ENCODE results near the gene ALMS1.
"Not testable (repeated sequence)": the region's sequence is repeated elsewhere in the genome, so short reads cannot be mapped to it uniquely, and the experiment has no call there.

ALMS1 gene

GRCh38 chr2:73640946-73641766, 255.5 kb downstream of the ALMS1 start:
- peaks cover 0 to 3% of the 10 kb centered on the region in 2 donors for H3K27me3 ChIP-seq (ENCODE audit: control insufficient read depth in 1 of 2, insufficient read depth in 2 of 2, low read length in 2 of 2)
- H3K36me3 ChIP-seq (ENCODE audit: control insufficient read depth in 2 of 2, insufficient read depth in 2 of 2, low read length in 2 of 2), result no peaks in the 10 kb centered on the region
- H3K27ac ChIP-seq (ENCODE audit: low read length), result no peak overlapping the region
- H3K9me3 ChIP-seq (ENCODE audit: control insufficient read depth in 2 of 2, low read length in 2 of 2), result no peaks in the 10 kb centered on the region
- no peak overlapping the region for H3K4me3 ChIP-seq (ENCODE audit: low read length in 2 of 2)
- H3K4me1 ChIP-seq (ENCODE audit: control insufficient read depth, insufficient read depth, low read length), result peaks cover 2% of the 10 kb centered on the region
- no peak overlapping the region for H3K9ac ChIP-seq (ENCODE audit: low read length in 2 of 2)

- H3K36me3 ChIP-seq (ENCODE audit: control insufficient read depth in 2 of 2, insufficient read depth in 2 of 2, low read length in 2 of 2), result no peaks in the 10 kb centered on the region
- H3K4me3 ChIP-seq (ENCODE audit: low read length in 2 of 2), result no peak overlapping the region
- H3K4me1 ChIP-seq (ENCODE audit: control insufficient read depth, insufficient read depth, low read length), result peaks cover 2% of the 10 kb centered on the region
- no peak overlapping the region for H3K27ac ChIP-seq (ENCODE audit: low read length)
- no peak overlapping the region for H3K9ac ChIP-seq (ENCODE audit: low read length in 2 of 2)
- H3K9me3 ChIP-seq (ENCODE audit: control insufficient read depth in 2 of 2, low read length in 2 of 2), result no peaks in the 10 kb centered on the region
- peaks cover 0 to 3% of the 10 kb centered on the region in 2 donors for H3K27me3 ChIP-seq (ENCODE audit: control insufficient read depth in 1 of 2, insufficient read depth in 2 of 2, low read length in 2 of 2)
Measured at GRCh38 chr2:73641767-73642062, 256.1 kb downstream of the ALMS1 start.

DNA sequence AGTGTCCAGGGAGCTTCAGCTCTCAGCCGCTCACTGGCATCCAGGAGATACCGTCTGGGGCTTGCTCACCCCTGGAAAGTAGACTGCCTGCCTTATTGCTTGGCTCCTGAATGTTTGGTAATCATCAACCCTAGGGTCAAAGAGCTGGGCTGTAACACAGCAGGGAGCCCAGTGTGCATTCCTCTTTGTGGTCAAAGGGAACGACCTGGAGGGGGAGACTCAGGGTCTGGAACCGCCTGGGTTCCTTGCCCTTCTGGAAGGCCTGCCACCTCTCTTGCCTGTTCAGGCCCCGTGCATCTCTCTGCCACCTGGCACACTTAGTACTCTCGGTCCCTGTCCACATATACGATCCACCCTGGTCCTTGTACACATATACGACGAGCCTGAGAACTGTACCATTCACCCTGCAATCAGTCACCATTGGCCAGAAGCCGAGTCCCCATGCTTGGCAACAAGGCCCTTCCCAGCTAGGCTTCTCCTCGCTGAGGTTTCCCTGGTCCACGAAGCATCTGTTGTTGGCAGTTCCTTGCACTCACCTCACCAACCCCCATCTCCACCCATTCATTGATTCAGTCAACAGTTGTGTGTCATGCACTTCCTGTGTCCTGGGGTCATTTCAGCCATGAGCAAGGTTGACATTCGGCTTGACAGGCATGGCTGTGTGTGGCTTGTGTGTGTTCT, 256.8 kb downstream of the ALMS1 start, which contains the start of gene NAT8:
Gene NAT8, minus strand, starts transcription at position 85 of the 681 bp plus-strand sequence. CDS start 794 bp downstream, outside the sequence.
- H3K36me3 ChIP-seq (ENCODE audit: control insufficient read depth in 2 of 2, insufficient read depth in 2 of 2, low read length in 2 of 2), result no peaks in the 10 kb centered on the region
- H3K27me3 ChIP-seq (ENCODE audit: control insufficient read depth in 1 of 2, insufficient read depth in 2 of 2, low read length in 2 of 2), result peaks cover 0 to 3% of the 10 kb centered on the region in 2 donors
- H3K4me1 ChIP-seq (ENCODE audit: control insufficient read depth, insufficient read depth, low read length), result peaks cover 2% of the 10 kb centered on the region
- H3K9ac ChIP-seq (ENCODE audit: low read length in 2 of 2), result no peak within 1 kb of the TSS
- no peak within 1 kb of the TSS for H3K4me3 ChIP-seq (ENCODE audit: low read length in 2 of 2)
- H3K9me3 ChIP-seq (ENCODE audit: control insufficient read depth in 2 of 2, low read length in 2 of 2), result no peaks in the 10 kb centered on the region
- H3K27ac ChIP-seq (ENCODE audit: low read length), result no peak within 1 kb of the TSS

GRCh38 chr2:73647690-73648089, 262.1 kb downstream of the ALMS1 start:
- H3K9me3 ChIP-seq (ENCODE audit: control insufficient read depth in 2 of 2, low read length in 2 of 2); H3K36me3 ChIP-seq (ENCODE audit: control insufficient read depth in 2 of 2, insufficient read depth in 2 of 2, low read length in 2 of 2); H3K27me3 ChIP-seq (ENCODE audit: control insufficient read depth in 1 of 2, insufficient read depth in 2 of 2, low read length in 2 of 2); H3K9ac ChIP-seq (ENCODE audit: low read length in 2 of 2); H3K27ac ChIP-seq (ENCODE audit: low read length); H3K4me1 ChIP-seq (ENCODE audit: control insufficient read depth, insufficient read depth, low read length); H3K4me3 ChIP-seq (ENCODE audit: low read length in 2 of 2): not testable (repeated sequence)

- Histone ChIP-seq H3K9ac (ENCODE audit: low read length in 2 of 2) (no peak overlapping the region), H3K9me3 (ENCODE audit: control insufficient read depth in 2 of 2, low read length in 2 of 2) (no peaks in the 10 kb centered on the region), H3K4me3 (ENCODE audit: low read length in 2 of 2) (no peak overlapping the region), H3K27ac (ENCODE audit: low read length) (no peak overlapping the region), H3K4me1 (ENCODE audit: control insufficient read depth, insufficient read depth, low read length) (no peaks in the 10 kb centered on the region), H3K27me3 (ENCODE audit: control insufficient read depth in 1 of 2, insufficient read depth in 2 of 2, low read length in 2 of 2) (no peaks in the 10 kb centered on the region), H3K36me3 (ENCODE audit: control insufficient read depth in 2 of 2, insufficient read depth in 2 of 2, low read length in 2 of 2) (no peaks in the 10 kb centered on the region)
Measured at GRCh38 chr2:73651591-73652230, 266.1 kb downstream of the ALMS1 start.

DNA sequence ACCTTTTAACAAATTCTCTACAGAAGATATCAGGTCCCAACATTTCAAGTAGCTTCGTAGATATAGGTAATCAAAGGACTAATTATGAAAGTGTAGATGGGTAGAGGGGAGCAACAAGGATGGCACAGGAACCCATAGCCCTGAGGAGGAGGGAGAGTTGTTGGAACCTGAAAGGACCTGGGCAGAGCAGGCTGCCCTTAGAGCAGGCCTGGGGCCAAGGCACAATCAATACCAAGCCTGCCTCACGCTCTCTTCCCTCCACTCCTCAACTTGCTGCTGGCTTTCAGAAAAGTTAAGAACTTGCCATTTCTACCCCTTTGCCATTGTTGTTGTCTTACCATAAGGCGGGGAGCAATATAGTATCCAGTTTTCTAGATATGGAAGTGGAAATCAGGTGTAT, 266.7 kb downstream of the ALMS1 start:
- Histone ChIP-seq H3K9me3 (ENCODE audit: control insufficient read depth in 2 of 2, low read length in 2 of 2) (no peaks in the 10 kb centered on the region), H3K4me3 (ENCODE audit: low read length in 2 of 2) (no peak overlapping the region), H3K27me3 (ENCODE audit: control insufficient read depth in 1 of 2, insufficient read depth in 2 of 2, low read length in 2 of 2) (no peaks in the 10 kb centered on the region), H3K36me3 (ENCODE audit: control insufficient read depth in 2 of 2, insufficient read depth in 2 of 2, low read length in 2 of 2) (no peaks in the 10 kb centered on the region), H3K9ac (ENCODE audit: low read length in 2 of 2) (no peak overlapping the region), H3K27ac (ENCODE audit: low read length) (no peak overlapping the region), H3K4me1 (ENCODE audit: control insufficient read depth, insufficient read depth, low read length) (no peaks in the 10 kb centered on the region)

GRCh38 chr2:73654175-73654574, 268.5 kb downstream of the ALMS1 start:
- no peaks in the 10 kb centered on the region for H3K4me1 ChIP-seq (ENCODE audit: control insufficient read depth, insufficient read depth, low read length)
- H3K9me3 ChIP-seq (ENCODE audit: control insufficient read depth in 2 of 2, low read length in 2 of 2), result no peaks in the 10 kb centered on the region
- no peaks in the 10 kb centered on the region for H3K27me3 ChIP-seq (ENCODE audit: control insufficient read depth in 1 of 2, insufficient read depth in 2 of 2, low read length in 2 of 2)
- no peak overlapping the region for H3K9ac ChIP-seq (ENCODE audit: low read length in 2 of 2)
- H3K27ac ChIP-seq (ENCODE audit: low read length), result no peak overlapping the region
- no peak overlapping the region for H3K4me3 ChIP-seq (ENCODE audit: low read length in 2 of 2)
- no peaks in the 10 kb centered on the region for H3K36me3 ChIP-seq (ENCODE audit: control insufficient read depth in 2 of 2, insufficient read depth in 2 of 2, low read length in 2 of 2)
